HCT116 (cell line): Measurements from ENCODE around the gene FBXL7.
"Not testable (repeated sequence)": the region's sequence is repeated elsewhere in the genome, so short reads cannot be mapped to it uniquely, and the experiment has no call there.

Experiments used
- POLR2A ChIP-seq: IDR thresholded peaks from 2 replicates; pipeline ENCODE4 v1.7.0; 2011; ENCODE audit warnings: borderline replicate concordance; ENCODE audit not compliant: insufficient read depth, insufficient read length; ENCODE audit errors: extremely low read depth
- RAD21 ChIP-seq: IDR thresholded peaks from 2 replicates; pipeline ENCODE4 v1.6.1; 2012; ENCODE audit warnings: low read depth, mild to moderate bottlenecking
- YY1 ChIP-seq: IDR thresholded peaks from 2 replicates; pipeline ENCODE4 v1.6.1; 2011; ENCODE audit warnings: low read length, low read depth, moderate library complexity, mild to moderate bottlenecking; ENCODE audit not compliant: insufficient replicate concordance; ENCODE audit errors: extremely low read depth
- TF ChIP-seq, protein P1 (sequence below), 3 experiments: fragments of 200-600 bp in 1 of 3; sonication (generic) in 1 of 3; IDR thresholded peaks in 2 of 3; conservative IDR thresholded peaks in 1 of 3; 2 replicates each; pipeline ENCODE4 v1.5.1; 2012 to 2017; ENCODE audit warnings: low read depth in 2 of 3, low read length in 2 of 3, antibody characterized with exemption in 1 of 3, borderline replicate concordance in 1 of 3, control low read depth in 1 of 3, mild to moderate bottlenecking in 1 of 3, mixed read lengths in 1 of 3, mixed run types in 1 of 3, moderate library complexity in 1 of 3; ENCODE audit not compliant: insufficient read depth in 1 of 3

DNA sequence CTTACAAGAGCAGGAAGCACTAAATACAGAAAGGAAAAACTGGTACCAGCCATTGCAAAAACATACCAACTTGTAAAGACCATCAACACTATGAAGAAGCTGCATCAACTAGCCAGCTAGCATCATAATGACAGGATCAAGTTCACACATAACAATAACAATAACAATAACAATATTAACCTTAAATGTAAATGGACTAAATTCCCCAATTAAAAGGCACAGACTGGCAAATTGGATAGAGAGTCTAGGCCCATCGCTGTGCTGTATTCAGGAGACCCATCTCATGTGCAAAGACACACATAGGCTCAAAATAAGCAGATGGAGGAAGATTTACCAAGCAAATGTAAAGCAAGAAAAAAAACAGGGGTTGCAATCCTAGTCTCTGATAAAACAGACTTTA, 372.3 kb downstream of the FBXL7 start:
- TF ChIP-seq, protein P1, sequence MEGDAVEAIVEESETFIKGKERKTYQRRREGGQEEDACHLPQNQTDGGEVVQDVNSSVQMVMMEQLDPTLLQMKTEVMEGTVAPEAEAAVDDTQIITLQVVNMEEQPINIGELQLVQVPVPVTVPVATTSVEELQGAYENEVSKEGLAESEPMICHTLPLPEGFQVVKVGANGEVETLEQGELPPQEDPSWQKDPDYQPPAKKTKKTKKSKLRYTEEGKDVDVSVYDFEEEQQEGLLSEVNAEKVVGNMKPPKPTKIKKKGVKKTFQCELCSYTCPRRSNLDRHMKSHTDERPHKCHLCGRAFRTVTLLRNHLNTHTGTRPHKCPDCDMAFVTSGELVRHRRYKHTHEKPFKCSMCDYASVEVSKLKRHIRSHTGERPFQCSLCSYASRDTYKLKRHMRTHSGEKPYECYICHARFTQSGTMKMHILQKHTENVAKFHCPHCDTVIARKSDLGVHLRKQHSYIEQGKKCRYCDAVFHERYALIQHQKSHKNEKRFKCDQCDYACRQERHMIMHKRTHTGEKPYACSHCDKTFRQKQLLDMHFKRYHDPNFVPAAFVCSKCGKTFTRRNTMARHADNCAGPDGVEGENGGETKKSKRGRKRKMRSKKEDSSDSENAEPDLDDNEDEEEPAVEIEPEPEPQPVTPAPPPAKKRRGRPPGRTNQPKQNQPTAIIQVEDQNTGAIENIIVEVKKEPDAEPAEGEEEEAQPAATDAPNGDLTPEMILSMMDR (IDR thresholded peaks at IDR 0.05 in 2 of 3, conservative IDR thresholded peaks at IDR 0.05 in 1 of 3; ENCODE audit: borderline replicate concordance in 1 of 3, insufficient read depth in 1 of 3, low read depth in 2 of 3, low read length in 2 of 3): not testable (repeated sequence)
- TF ChIP-seq YY1, POLR2A, RAD21: not testable (repeated sequence)
